HCT116 (cell line): Measurements from ENCODE around the gene ANO3.

Experiments used
- JUND ChIP-seq: IDR thresholded peaks from 2 replicates; pipeline ENCODE4 v1.6.1; 2012
- POLR2AphosphoS5 ChIP-seq: IDR thresholded peaks from 2 replicates; pipeline ENCODE4 v1.6.1; 2011; ENCODE audit warnings: mild to moderate bottlenecking, low read depth, low read length, moderate library complexity
- ZFX ChIP-seq: fragments of 450-650 bp; IDR thresholded peaks from 2 replicates; pipeline ENCODE4 v1.6.1; 2017
- TF ChIP-seq, protein P1 (sequence below), 3 experiments: fragments of 200-600 bp in 1 of 3; sonication (generic) in 1 of 3; IDR thresholded peaks in 2 of 3; conservative IDR thresholded peaks in 1 of 3; 2 replicates each; pipeline ENCODE4 v1.5.1; 2012 to 2017; ENCODE audit warnings: low read depth in 2 of 3, low read length in 2 of 3, antibody characterized with exemption in 1 of 3, borderline replicate concordance in 1 of 3, control low read depth in 1 of 3, mild to moderate bottlenecking in 1 of 3, mixed read lengths in 1 of 3, mixed run types in 1 of 3, moderate library complexity in 1 of 3; ENCODE audit not compliant: insufficient read depth in 1 of 3

- TF ChIP-seq ZFX (no peak), POLR2AphosphoS5 (no peak), JUND (no peak)
- TF ChIP-seq, protein P1, sequence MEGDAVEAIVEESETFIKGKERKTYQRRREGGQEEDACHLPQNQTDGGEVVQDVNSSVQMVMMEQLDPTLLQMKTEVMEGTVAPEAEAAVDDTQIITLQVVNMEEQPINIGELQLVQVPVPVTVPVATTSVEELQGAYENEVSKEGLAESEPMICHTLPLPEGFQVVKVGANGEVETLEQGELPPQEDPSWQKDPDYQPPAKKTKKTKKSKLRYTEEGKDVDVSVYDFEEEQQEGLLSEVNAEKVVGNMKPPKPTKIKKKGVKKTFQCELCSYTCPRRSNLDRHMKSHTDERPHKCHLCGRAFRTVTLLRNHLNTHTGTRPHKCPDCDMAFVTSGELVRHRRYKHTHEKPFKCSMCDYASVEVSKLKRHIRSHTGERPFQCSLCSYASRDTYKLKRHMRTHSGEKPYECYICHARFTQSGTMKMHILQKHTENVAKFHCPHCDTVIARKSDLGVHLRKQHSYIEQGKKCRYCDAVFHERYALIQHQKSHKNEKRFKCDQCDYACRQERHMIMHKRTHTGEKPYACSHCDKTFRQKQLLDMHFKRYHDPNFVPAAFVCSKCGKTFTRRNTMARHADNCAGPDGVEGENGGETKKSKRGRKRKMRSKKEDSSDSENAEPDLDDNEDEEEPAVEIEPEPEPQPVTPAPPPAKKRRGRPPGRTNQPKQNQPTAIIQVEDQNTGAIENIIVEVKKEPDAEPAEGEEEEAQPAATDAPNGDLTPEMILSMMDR (IDR thresholded peaks at IDR 0.05 in 2 of 3, conservative IDR thresholded peaks at IDR 0.05 in 1 of 3; ENCODE audit: borderline replicate concordance in 1 of 3, insufficient read depth in 1 of 3, low read depth in 2 of 3, low read length in 2 of 3): no peak
Measured at GRCh38 chr11:26620282-26621045, 288.5 kb downstream of the ANO3 start.
